Brain microvascular endothelial cell (primary cell): ENCODE data around the gene NFYA.

Experiments
- DNase-seq: peaks from one replicate; pipeline ENCODE4 v3.0.0-alpha.2; 2020
- H3K27ac ChIP-seq: fragments of 250-450 bp; sonication (Bioruptor Pico); 2 replicates; pipeline ENCODE4 v1.5.1; 2020; ENCODE audit warnings: mild to moderate bottlenecking, moderate library complexity
- H3K27me3 ChIP-seq: fragments of 250-450 bp; sonication (Bioruptor Pico); replicated peaks from 2 replicates; pipeline ENCODE4 v1.5.1; 2020; ENCODE audit warnings: mild to moderate bottlenecking
- H3K36me3 ChIP-seq: fragments of 250-450 bp; sonication (Bioruptor Pico); replicated peaks from 2 replicates; pipeline ENCODE4 v1.5.1; 2020; ENCODE audit warnings: mild to moderate bottlenecking
- H3K4me3 ChIP-seq: 2 replicates; pipeline ENCODE4 v1.5.1; 2011; ENCODE audit warnings: low read depth, mild to moderate bottlenecking, control low read depth, low read length, moderate library complexity
- in situ Hi-C: cut with HindIII; loops from 2 replicates; pipeline ENCODE4 v1.10.0; 2017; ENCODE audit warnings: low sequenced_read_pairs, low pct_ligation_motif_present
- TF ChIP-seq, protein P1 (sequence below): IDR thresholded peaks from 2 replicates; pipeline ENCODE4 v1.5.1; 2011; ENCODE audit warnings: low read depth, mild to moderate bottlenecking, moderate library complexity, low read length, control low read depth, inconsistent platforms; ENCODE audit errors: missing control alignments

The NFYA gene

DNA sequence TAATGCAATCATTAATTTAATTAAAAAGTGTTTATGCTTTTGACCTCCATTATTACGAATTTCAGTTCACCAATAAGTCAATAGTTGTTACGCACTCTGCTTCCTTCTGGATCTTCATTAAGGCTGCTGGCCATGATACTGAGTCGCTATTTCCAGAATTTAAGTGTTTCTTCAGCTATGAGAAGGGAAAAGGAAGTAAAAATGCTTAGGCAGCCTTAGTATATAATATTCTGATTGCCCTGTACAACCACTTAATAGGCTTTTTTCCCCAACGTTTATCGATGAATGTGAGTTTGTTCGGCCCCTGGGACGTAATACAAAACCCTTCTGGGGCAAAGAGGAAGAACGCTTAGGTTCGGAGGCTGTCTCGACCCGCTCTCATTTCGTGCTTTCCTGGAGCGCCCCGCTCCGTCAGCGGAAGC lies 1.3 kb upstream of the NFYA start:
- no peaks in the 10 kb centered on the region for H3K27me3 ChIP-seq
- peak overlapping the region; percentile 93 for H3K27ac ChIP-seq
- peak overlapping the region; percentile 89 for H3K4me3 ChIP-seq
- TF ChIP-seq, protein P1, sequence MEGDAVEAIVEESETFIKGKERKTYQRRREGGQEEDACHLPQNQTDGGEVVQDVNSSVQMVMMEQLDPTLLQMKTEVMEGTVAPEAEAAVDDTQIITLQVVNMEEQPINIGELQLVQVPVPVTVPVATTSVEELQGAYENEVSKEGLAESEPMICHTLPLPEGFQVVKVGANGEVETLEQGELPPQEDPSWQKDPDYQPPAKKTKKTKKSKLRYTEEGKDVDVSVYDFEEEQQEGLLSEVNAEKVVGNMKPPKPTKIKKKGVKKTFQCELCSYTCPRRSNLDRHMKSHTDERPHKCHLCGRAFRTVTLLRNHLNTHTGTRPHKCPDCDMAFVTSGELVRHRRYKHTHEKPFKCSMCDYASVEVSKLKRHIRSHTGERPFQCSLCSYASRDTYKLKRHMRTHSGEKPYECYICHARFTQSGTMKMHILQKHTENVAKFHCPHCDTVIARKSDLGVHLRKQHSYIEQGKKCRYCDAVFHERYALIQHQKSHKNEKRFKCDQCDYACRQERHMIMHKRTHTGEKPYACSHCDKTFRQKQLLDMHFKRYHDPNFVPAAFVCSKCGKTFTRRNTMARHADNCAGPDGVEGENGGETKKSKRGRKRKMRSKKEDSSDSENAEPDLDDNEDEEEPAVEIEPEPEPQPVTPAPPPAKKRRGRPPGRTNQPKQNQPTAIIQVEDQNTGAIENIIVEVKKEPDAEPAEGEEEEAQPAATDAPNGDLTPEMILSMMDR: peak; percentile 16
- DNase-seq: peak; percentile 6
- no peaks in the 10 kb centered on the region for H3K36me3 ChIP-seq
- in situ Hi-C loops: no loop called here

DNA sequence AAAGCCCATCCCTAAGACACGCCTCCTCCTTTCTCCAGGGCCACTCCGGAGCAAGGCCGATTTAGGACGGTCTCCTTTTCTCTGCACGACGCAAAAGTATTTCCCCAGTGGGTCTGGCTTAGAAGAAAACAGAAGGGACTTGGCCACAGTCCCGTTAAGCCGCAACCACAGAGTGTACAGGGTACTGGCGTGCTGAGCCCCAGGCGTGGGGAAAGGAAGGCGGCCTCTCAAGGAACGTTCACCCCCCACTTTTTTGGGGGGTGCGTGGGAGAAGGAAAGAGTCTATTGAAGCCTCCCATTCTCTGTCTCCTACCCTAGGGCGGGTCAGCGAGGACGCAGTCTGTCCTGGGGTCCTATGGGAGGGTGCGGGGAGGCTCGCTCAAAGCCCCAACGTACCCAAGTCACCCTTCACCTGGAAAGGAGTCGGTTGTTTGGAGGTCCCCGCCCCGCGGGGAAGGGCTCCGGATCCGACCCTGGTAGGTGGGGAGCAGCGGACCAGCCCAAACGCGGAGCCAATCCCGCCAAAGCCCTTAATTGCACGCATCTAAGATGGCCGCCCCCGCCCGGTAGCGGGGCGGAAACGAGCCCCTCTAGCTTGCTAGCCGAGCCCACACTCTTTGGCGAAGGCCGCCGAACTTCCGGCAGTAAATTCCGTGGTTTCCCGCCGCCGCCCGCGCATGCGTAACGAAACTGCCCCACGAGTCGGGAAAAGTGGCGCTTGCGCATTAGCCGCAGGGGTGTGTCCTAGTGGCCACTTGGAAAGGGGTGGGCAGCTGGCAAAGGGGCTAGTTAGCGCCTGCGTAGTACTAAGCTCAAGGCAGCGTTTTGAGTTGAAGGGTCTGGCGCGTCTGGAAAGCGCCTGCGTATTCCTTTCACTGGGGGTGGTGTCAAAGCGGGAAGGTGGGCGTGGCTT lies 595 bp upstream of the NFYA start, which contains the start of gene OARD1:
TSS of gene OARD1 (minus strand) at position 434 of the 913 bp plus-strand sequence. CDS start 722 bp downstream, outside the sequence.
- DNase-seq: peak; percentile 99
- Histone ChIP-seq H3K4me3 (peak within 1 kb of the TSS; percentile 89), H3K36me3 (no peaks in the 10 kb centered on the region), H3K27me3 (no peaks in the 10 kb centered on the region), H3K27ac (peak within 1 kb of the TSS; percentile 93)
- in situ Hi-C loops: no loop called here
- TF ChIP-seq, protein P1: no peak

DNA sequence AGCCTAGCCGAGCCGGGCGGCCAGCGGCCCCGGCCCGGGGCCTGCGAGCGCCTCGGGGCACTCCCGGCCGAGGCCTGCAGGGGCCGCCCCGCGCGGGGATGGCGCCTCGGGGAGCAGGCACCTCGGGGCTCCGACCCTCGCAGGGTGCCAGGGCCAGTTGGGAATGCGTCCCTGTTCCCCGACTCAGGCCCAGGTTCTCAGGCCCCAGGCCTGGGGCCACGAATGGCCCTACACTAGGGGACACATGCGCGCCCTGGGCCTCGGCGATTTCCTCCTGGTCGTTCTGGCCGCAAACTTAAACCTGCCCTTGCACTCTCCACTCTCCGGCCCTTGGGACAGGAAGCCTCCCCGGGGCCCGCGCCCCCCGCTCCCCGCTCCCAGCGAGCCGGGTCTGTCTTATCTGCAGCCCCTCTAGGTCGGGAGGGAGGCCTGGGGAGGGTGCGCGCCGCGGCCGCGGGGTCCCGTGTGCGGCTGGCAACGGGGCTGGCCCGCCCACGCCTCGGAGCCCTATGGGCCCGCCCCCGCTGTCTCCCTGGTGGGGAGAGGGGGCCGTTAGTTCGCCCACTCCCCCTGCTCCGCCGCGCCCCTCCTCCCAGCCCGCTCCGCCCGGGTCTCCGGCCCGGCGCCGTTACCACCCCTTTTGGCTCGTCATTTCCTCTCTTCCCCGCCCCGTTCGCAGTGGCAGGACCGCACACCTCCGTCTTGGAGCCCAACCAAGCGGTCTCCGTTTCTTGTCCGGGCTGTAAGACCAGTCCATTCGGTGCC lies 611 bp downstream of the NFYA start:
- peak overlapping the region; percentile 89 for H3K4me3 ChIP-seq
- TF ChIP-seq, protein P1: peak; percentile 14
- in situ Hi-C loops: no loop called here
- H3K36me3 ChIP-seq: no peaks in the 10 kb centered on the region
- H3K27ac ChIP-seq: peak overlapping the region; percentile 93
- peak; percentile 72 for DNase-seq
- no peaks in the 10 kb centered on the region for H3K27me3 ChIP-seq

DNA sequence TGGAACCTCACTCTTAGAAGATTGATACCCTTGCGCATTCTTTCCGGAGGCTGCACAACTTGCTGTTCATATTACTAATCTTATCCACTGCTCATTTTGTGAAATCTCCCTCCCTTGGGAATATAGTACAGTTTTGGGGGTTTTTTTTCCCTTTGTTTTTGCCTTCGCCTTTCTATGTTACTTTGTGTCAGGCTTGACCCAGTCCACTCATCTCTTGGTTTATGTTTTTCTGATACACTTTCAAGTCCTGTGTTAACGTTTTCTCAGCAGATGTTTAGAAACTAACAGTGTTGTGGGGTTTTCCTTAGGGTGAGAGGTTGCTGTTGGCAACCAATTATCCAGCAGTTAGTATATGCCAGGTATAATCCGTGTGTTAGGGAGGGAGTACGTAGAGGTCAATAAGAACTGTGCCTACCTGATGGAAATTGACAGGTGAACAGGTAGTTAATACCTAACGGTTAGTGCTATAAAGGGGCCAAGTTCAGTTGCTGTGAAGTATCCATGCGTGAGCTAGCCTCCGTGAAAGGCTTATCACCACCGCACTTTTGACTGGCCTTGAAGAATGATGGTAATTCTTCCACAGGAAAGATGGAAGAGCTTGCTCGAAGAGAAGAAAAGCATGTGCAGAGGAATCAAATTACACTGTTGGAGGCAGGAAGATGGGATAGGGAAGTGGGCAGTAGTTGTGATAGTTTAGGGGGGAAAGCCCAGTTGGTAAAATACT lies 1.4 kb downstream of the NFYA start:
- H3K4me3 ChIP-seq: peak overlapping the region; percentile 89
- in situ Hi-C loops: no loop called here
- H3K27ac ChIP-seq: peak overlapping the region; percentile 93
- TF ChIP-seq, protein P1: no peak
- H3K27me3 ChIP-seq: no peaks in the 10 kb centered on the region
- no peaks in the 10 kb centered on the region for H3K36me3 ChIP-seq
- DNase-seq: peak; percentile 3

DNA sequence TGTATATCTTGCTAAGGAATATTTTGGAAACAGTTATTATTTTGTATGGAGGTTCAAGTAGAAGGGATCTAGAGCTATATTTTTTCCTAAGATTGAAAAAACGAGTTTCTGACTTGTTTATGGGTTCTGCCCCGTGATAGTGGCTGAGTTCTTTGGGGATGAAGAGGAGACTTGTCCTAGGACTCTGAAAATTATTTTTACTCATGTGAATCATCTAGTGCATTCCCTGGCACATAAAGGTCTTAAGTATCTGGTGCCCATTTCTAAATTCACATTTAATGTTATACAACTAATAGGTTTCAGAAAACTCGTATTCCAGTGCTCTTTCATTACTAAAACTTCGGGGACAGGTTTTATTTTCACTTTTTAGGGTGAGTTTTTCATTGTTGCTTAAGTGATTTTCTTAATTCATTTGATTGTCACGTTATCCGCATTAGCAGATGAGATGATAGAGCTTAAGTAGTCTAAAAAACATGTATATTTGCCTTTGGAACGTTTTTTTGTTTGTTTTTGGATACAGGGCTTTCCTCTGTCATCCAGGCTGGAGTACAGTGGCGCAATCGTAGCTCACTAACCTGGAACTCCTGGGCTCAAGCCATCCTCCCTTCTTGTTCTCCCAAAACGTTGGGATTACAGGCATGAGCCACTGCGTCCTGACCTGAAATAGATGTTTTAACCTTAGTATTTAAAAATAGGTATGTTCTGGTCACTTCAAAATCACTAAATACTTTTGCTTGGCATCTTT lies 2.1 kb downstream of the NFYA start:
- in situ Hi-C loops: no loop called here
- TF ChIP-seq, protein P1: no peak
- no peak overlapping the region for H3K27ac ChIP-seq
- H3K36me3 ChIP-seq: no peaks in the 10 kb centered on the region
- no peaks in the 10 kb centered on the region for H3K27me3 ChIP-seq
- peak overlapping the region; percentile 89 for H3K4me3 ChIP-seq
- DNase-seq: no peak
